Measurements from ENCODE around the gene AQP3. TPM values are rescaled to one million over a fixed set of nuclear protein-coding genes. Genes with fewer than 3 reads are reported as not detected.
"Not testable (repeated sequence)": the region's sequence is repeated elsewhere in the genome, so short reads cannot be mapped to it uniquely, and the experiment has no call there.

The AQP3 gene
- total and polyA plus RNA-seq, 2 of the 13 experiments (the other 11 are each of a cell fraction or from before 2014, with no cell fraction given) = 1.4 to 5.5 TPM

- H3K4me1 ChIP-seq (ENCODE audit: insufficient read depth, low read length); POLR2A ChIA-PET; ATAC-seq; DNase-seq (ENCODE audit: low spot score); H3K9me3 ChIP-seq (ENCODE audit: low read length); intact Hi-C loops (cut with micrococcal nuclease; ENCODE audit: unreplicated experiment); H3K27ac ChIP-seq (ENCODE audit: extremely low read length, insufficient read depth, low read length); H3K27me3 ChIP-seq (ENCODE audit: control insufficient read depth in 1 of 2, insufficient read depth in 2 of 2, low read length in 2 of 2); H4K20me1 ChIP-seq (ENCODE audit: insufficient read depth, low read length); BruUV-seq (replicated peaks); H3K36me3 ChIP-seq (replicated peaks in 1 of 2; ENCODE audit: control insufficient read depth in 1 of 2, insufficient read depth in 2 of 2, low read length in 2 of 2); H2AFZ ChIP-seq (ENCODE audit: low read length); H3K4me3 ChIP-seq (replicated peaks in 1 of 3; ENCODE audit: insufficient read depth in 1 of 3, low read depth in 2 of 3, low read length in 3 of 3); H3K79me2 ChIP-seq (ENCODE audit: insufficient read depth, low read length); H3K4me2 ChIP-seq (ENCODE audit: low read depth, low read length); CTCF ChIA-PET (ENCODE audit: low intra/inter-chr PET ratio, low total read pairs); FAIRE-seq; H3K9ac ChIP-seq (ENCODE audit: insufficient read depth, low read depth, low read length); in situ Hi-C loops (cut with HindIII; ENCODE audit: extremely low pct_ligation_motif_present, low pct_unique_long_range_greater_than_20kb): not testable (repeated sequence)
Observed at GRCh38 chr9:33485312-33485711, 37.9 kb upstream of the AQP3 start.

GRCh38 chr9:33480976-33481375 is 33.6 kb upstream of the AQP3 start:
- in situ Hi-C loops (cut with HindIII; ENCODE audit: extremely low pct_ligation_motif_present, low pct_unique_long_range_greater_than_20kb) = no loop called here

More at GRCh38 chr9:33480976-33481375, 33.6 kb upstream of the AQP3 start:
- no peaks in the 10 kb centered on the region for H3K36me3 ChIP-seq (replicated peaks in 1 of 2; ENCODE audit: control insufficient read depth in 1 of 2, insufficient read depth in 2 of 2, low read length in 2 of 2)
- 90% methylated on average over 6 of the region's 6 CpGs for WGBS (ENCODE audit: low lambda C conversion rate)
- no peak overlapping the region for H3K9ac ChIP-seq (ENCODE audit: insufficient read depth, low read depth, low read length)
- no TSS peak for BruUV-seq (replicated peaks)
- intact Hi-C loops (cut with micrococcal nuclease; ENCODE audit: unreplicated experiment) = no loop called here
- H3K27me3 ChIP-seq (ENCODE audit: control insufficient read depth in 1 of 2, insufficient read depth in 2 of 2, low read length in 2 of 2) = no peaks in the 10 kb centered on the region
- ChIA-PET POLR2A (no interaction called here), CTCF (ENCODE audit: low intra/inter-chr PET ratio, low total read pairs) (no interaction called here)
- no peak overlapping the region for H3K4me3 ChIP-seq (replicated peaks in 1 of 3; ENCODE audit: insufficient read depth in 1 of 3, low read depth in 2 of 3, low read length in 3 of 3)
- no peak for ATAC-seq
- no peaks in the 10 kb centered on the region for H4K20me1 ChIP-seq (ENCODE audit: insufficient read depth, low read length)
- no peaks in the 10 kb centered on the region for H3K9me3 ChIP-seq (ENCODE audit: low read length)
- TF ChIP-seq SIN3B (IDR thresholded peaks at IDR 0.05; ENCODE audit: low read length) (no peak), HOXA5 (CRISPR knock-in tag; IDR thresholded peaks at IDR 0.05) (no peak), CBX1 (IDR thresholded peaks at IDR 0.05; ENCODE audit: low read depth) (no peak), SYNCRIP (IDR thresholded peaks at IDR 0.05; ENCODE audit: insufficient read depth, low read depth, low read length) (no peak), SALL1 (CRISPR knock-in tag; IDR thresholded peaks at IDR 0.05) (no peak), ZNF709 (CRISPR knock-in tag; IDR thresholded peaks at IDR 0.05) (no peak), IKZF4 (CRISPR knock-in tag; IDR thresholded peaks at IDR 0.05; ENCODE audit: borderline replicate concordance, low read depth, not compliant biosample characterization) (no peak), ZNF543 (CRISPR knock-in tag; IDR thresholded peaks at IDR 0.05) (no peak), TEAD3 (CRISPR knock-in tag; optimal IDR thresholded peaks at IDR 0.05; ENCODE audit: borderline replicate concordance) (no peak), CREBL2 (CRISPR knock-in tag; IDR thresholded peaks at IDR 0.05; ENCODE audit: borderline replicate concordance) (no peak), TARDBP (CRISPR knock-in tag; IDR thresholded peaks at IDR 0.05) (no peak), SP1 (IDR thresholded peaks at IDR 0.05) (no peak), SP1 (CRISPR knock-in tag; IDR thresholded peaks at IDR 0.05) (no peak), HNRNPK (IDR thresholded peaks at IDR 0.05; ENCODE audit: low read depth, low read length, poor library complexity, severe bottlenecking) (no peak), FOSL2 (CRISPR knock-in tag; IDR thresholded peaks at IDR 0.05) (no peak), THAP7 (CRISPR knock-in tag; IDR thresholded peaks at IDR 0.05) (no peak), SKIL (CRISPR knock-in tag; IDR thresholded peaks at IDR 0.05; ENCODE audit: borderline replicate concordance) (no peak)
- H3K27ac ChIP-seq (ENCODE audit: extremely low read length, insufficient read depth, low read length) = no peak overlapping the region
- no peak for FAIRE-seq
- no peak overlapping the region for H3K4me2 ChIP-seq (ENCODE audit: low read depth, low read length)
- no peaks in the 10 kb centered on the region for H3K79me2 ChIP-seq (ENCODE audit: insufficient read depth, low read length)
- no peaks in the 10 kb centered on the region for H3K4me1 ChIP-seq (ENCODE audit: insufficient read depth, low read length)
- DNase-seq (ENCODE audit: low spot score) = no peak
- no peak overlapping the region for H2AFZ ChIP-seq (ENCODE audit: low read length)

Measured in HepG2 (cell line).